Spleen (tissue), 11 donors: Measurements from ENCODE around the gene RAD52. TPM values are rescaled to one million over a fixed set of nuclear protein-coding genes. Genes with fewer than 3 reads are reported as not detected.

Experiments used
- DNase-seq: peaks from one replicate; pipeline ENCODE4 v3.0.0-alpha.2; 2020
- H3K27ac ChIP-seq, 8 donors: fragments of 200-600 bp; sonication (generic) in 7 of 8; 1 replicate in 4 of 8; 2 replicates in 4 of 8; pipeline versions ENCODE4 v1.5.0 to v1.8.0; 2016 to 2021; ENCODE audit warnings: inconsistent platforms in 4 of 8, mild to moderate bottlenecking in 4 of 8, moderate library complexity in 1 of 8
- H3K27me3 ChIP-seq, 7 donors: fragments of 200-600 bp; sonication (generic) in 6 of 7; replicated peaks in 1 of 7; 1 replicate in 4 of 7; 2 replicates in 3 of 7; pipeline versions ENCODE4 v1.5.0 to v1.8.0; 2016 to 2021; ENCODE audit warnings: inconsistent platforms in 3 of 7, mild to moderate bottlenecking in 1 of 7
- H3K36me3 ChIP-seq, 6 donors: fragments of 200-600 bp; sonication (generic) in 5 of 6; 1 replicate in 4 of 6; 2 replicates in 2 of 6; pipeline versions ENCODE4 v1.5.0 to v1.8.0; 2016 to 2021; ENCODE audit warnings: inconsistent platforms in 2 of 6
- H3K4me1 ChIP-seq, 6 donors: fragments of 200-600 bp; sonication (generic) in 5 of 6; 1 replicate in 3 of 6; 2 replicates in 3 of 6; pipeline versions ENCODE4 v1.5.0 to v1.8.0; 2016 to 2021; ENCODE audit warnings: inconsistent platforms in 3 of 6
- H3K4me3 ChIP-seq, 8 donors: fragments of 200-600 bp; sonication (generic) in 7 of 8; 1 replicate in 4 of 8; 2 replicates in 4 of 8; pipeline versions ENCODE4 v1.5.0 to v1.8.0; 2016 to 2021; ENCODE audit warnings: inconsistent platforms in 4 of 8, mild to moderate bottlenecking in 4 of 8, moderate library complexity in 2 of 8
- H3K9me3 ChIP-seq, 8 donors: fragments of 200-600 bp; sonication (generic) in 7 of 8; 1 replicate in 4 of 8; 2 replicates in 4 of 8; pipeline versions ENCODE4 v1.5.0 to v1.8.0; 2016 to 2021; ENCODE audit warnings: inconsistent platforms in 4 of 8
- POLR2A ChIP-seq, 3 donors: fragments of 450-650 bp; IDR thresholded peaks; one replicate each; pipeline ENCODE4 v1.5.1; 2017; ENCODE audit warnings: antibody characterized with exemption in 3 of 3, mild to moderate bottlenecking in 1 of 3
- POLR2AphosphoS5 ChIP-seq, 3 donors: sonication (generic); formaldehyde crosslinking; IDR thresholded peaks; one replicate each; pipeline ENCODE4 v1.5.1; 2017; ENCODE audit warnings: antibody characterized with exemption in 3 of 3
- WGBS, 5 donors: extraction: QIAGEN DNeasy Blood & Tissue Kit in 3 of 5; methylation state at CpG; one replicate each; pipeline versions ENCODE4 v1.1.5 to v1.1.7; 2013 to 2018; 5-methylcytosine and 5-hydroxymethylcytosine counted together
- intact Hi-C: fragments of 100-400 bp; cut with DNase I; formaldehyde crosslinking; loops from one replicate; pipeline ENCODE4 v1.15.0; 2023; ENCODE audit warnings: low total_unique reads
- polyA plus RNA-seq, 3 donors: library from polyadenylated mRNA; stranded (reverse); fragments of 200-250 nt; gene quantifications; one replicate each; pipeline ENCODE4 v1.2.1, GENCODE V29; 2013
- total RNA-seq, 7 donors: library from RNA; depleted of rRNA in 3 of 7; stranded (reverse); fragments of >200 nt in 3 of 7; fragmentation: NEBNext Ultra II Directional in 4 of 7; extraction: Animal tissue kit (Norgen Biotek cat#: 25700) in 4 of 7; gene quantifications; one replicate each; pipeline versions ENCODE4 v1.1.0 to v1.2.1, GENCODE V29; 2016 to 2021
- TF ChIP-seq, protein P1 (sequence below), 11 experiments: fragments of 200-600 bp in 7 of 11; fragments of 450-650 bp in 4 of 11; sonication (generic) in 4 of 11; IDR thresholded peaks in 8 of 11; conservative IDR thresholded peaks in 3 of 11; 1 replicate in 7 of 11; 2 replicates in 4 of 11; pipeline versions ENCODE4 v1.4.0 to v1.8.0; 2016 to 2021; ENCODE audit warnings: antibody characterized with exemption in 11 of 11, inconsistent platforms in 4 of 11, mild to moderate bottlenecking in 1 of 11
- donor health status: healthy with polysubstance abuse.
- donor health status: DM: no; HTN: no; CAD: no; lungs with moderate emphysema.
- donor health status: DM: no; HTN: no; CAD: no.
- donor health status: Bipolar disorder and iron deficiency.
- donor health status: healthy.
- donor health status: DM: no; HTN: no; CAD: no.
- donor health status: DM: yes; HTN: yes; CAD: no.

RAD52 gene
- total and polyA plus RNA-seq, 10 donors, result 4.6 to 19.5 (median 13.2) TPM

DNA sequence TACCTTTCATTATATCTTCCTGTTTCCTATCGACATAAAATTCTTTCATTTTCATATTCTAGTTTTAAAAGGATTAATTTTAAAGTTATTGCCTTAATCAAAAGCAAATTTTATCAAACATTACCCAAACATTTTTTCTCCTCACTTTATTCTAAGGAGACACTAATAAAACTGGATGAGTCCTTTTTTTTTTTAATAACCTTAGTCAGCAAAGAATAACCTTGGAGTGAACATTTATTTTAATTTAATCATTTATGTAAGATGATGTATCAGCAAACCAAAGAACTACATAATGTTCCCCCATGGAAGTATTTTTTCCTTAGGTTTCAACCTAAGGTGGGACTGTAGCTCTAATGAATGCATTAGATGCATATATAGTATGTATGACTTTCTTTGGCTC, 83.9 kb downstream of the RAD52 start:
- DNase-seq, result no peak
- Histone ChIP-seq H3K4me1 (peaks cover 0 to 8% (median 0%) of the 10 kb centered on the region in 6 donors), H3K36me3 (peaks cover 0 to 100% (median 72%) of the 10 kb centered on the region in 6 donors), H3K27ac (no peak overlapping the region), H3K4me3 (no peak overlapping the region), H3K9me3 (no peaks in the 10 kb centered on the region), H3K27me3 (no peaks in the 10 kb centered on the region)
- 75 to 86% (median 83%) methylated on average over 1 of the region's 1 CpG for WGBS, 5 donors
- intact Hi-C loops, result no loop called here
- no peak for TF ChIP-seq POLR2A (IDR thresholded peaks at IDR 0.05)
- TF ChIP-seq POLR2AphosphoS5 (IDR thresholded peaks at IDR 0.05), result no peak
- TF ChIP-seq, protein P1, sequence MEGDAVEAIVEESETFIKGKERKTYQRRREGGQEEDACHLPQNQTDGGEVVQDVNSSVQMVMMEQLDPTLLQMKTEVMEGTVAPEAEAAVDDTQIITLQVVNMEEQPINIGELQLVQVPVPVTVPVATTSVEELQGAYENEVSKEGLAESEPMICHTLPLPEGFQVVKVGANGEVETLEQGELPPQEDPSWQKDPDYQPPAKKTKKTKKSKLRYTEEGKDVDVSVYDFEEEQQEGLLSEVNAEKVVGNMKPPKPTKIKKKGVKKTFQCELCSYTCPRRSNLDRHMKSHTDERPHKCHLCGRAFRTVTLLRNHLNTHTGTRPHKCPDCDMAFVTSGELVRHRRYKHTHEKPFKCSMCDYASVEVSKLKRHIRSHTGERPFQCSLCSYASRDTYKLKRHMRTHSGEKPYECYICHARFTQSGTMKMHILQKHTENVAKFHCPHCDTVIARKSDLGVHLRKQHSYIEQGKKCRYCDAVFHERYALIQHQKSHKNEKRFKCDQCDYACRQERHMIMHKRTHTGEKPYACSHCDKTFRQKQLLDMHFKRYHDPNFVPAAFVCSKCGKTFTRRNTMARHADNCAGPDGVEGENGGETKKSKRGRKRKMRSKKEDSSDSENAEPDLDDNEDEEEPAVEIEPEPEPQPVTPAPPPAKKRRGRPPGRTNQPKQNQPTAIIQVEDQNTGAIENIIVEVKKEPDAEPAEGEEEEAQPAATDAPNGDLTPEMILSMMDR (IDR thresholded peaks at IDR 0.05 in 8 of 11, conservative IDR thresholded peaks at IDR 0.05 in 3 of 11), result no peak

DNA sequence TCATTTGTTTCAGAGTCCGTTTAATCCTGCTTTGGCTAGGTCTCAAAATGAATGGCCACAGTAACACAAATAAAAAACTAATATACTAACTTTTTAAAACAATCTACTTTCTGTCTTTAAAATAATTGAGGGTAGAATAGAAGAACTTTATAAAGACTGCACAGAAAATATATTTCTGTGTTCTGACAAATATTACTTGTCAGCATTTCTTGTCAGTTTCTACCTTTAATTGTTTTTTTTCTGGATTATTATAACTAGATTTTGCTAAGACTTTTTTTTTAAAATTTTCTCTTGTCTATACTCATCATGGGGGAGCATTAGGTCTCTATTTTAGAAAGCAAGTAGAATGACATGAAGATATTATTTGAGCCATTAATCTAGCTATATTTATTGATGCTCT, 86.2 kb downstream of the RAD52 start:
- 85 to 98% (median 93%) methylated on average over 1 of the region's 1 CpG for WGBS, 5 donors
- H3K9me3 ChIP-seq, result no peaks in the 10 kb centered on the region
- TF ChIP-seq POLR2A (IDR thresholded peaks at IDR 0.05) (no peak), POLR2AphosphoS5 (IDR thresholded peaks at IDR 0.05) (no peak)
- TF ChIP-seq, protein P1 (IDR thresholded peaks at IDR 0.05 in 8 of 11, conservative IDR thresholded peaks at IDR 0.05 in 3 of 11), result no peak
- no peak overlapping the region for H3K4me3 ChIP-seq
- intact Hi-C loops, result no loop called here
- H3K4me1 ChIP-seq, result no peaks in the 10 kb centered on the region
- peaks cover 0 to 100% (median 79%) of the 10 kb centered on the region in 6 donors for H3K36me3 ChIP-seq
- no peaks in the 10 kb centered on the region for H3K27me3 ChIP-seq
- no peak for DNase-seq
- H3K27ac ChIP-seq, result no peak overlapping the region

DNA sequence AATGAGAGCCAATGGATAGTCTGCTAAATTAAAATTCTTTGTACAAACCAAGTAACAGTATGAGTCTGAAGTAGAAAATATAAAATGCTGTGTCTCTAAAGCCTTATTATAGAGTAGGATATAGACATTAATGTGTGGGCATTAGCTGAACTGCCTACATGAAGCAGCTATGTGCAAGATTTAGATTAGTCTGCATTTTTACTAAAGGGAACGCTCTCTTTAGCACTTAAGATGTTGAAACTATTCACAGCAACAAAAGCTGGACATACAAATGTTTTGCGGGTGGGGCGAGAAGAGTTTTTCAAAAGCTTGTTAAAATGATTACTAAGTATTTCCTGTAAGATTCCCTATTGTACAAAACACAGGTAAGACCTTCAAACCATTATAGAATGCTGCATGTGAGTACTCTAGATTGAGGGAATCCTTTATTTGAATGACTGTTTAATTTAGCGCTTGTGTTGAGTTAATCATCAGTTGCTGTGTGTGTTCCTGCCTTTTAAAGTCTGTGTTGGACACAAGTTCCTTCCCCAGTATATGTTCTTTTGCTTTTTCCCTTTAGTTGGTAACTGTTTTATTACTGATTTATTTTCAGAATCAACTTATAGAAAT, 87.1 kb downstream of the RAD52 start:
- no peaks in the 10 kb centered on the region for H3K27me3 ChIP-seq
- TF ChIP-seq POLR2A (IDR thresholded peaks at IDR 0.05), result no peak
- TF ChIP-seq, protein P1 (IDR thresholded peaks at IDR 0.05 in 8 of 11, conservative IDR thresholded peaks at IDR 0.05 in 3 of 11), result no peak
- TF ChIP-seq POLR2AphosphoS5 (IDR thresholded peaks at IDR 0.05), result no peak
- no peak for DNase-seq
- intact Hi-C loops, result no loop called here
- no peak overlapping the region for H3K4me3 ChIP-seq
- peaks cover 0 to 100% (median 77%) of the 10 kb centered on the region in 6 donors for H3K36me3 ChIP-seq
- H3K27ac ChIP-seq, result no peak overlapping the region
- no peaks in the 10 kb centered on the region for H3K9me3 ChIP-seq
- H3K4me1 ChIP-seq, result no peaks in the 10 kb centered on the region
- WGBS, 5 donors, result 93 to 99% (median 95%) methylated on average over 4 of the region's 4 CpGs

Other genes starting within 250 kb of the RAD52 start
- gene WNK1, start 197.1 kb downstream of the RAD52 start, total RNA-seq, result 100 to 1,000 TPM; 188 to 261 (median 219) TPM
- 10 to 100 TPM in 2 of 3 donors, 1 to 10 TPM in 1; 8.8 to 18.9 (median 10.6) TPM for gene WNK1, start 197.1 kb downstream of the RAD52 start, polyA plus RNA-seq
- gene ERC1, start 41.5 kb upstream of the RAD52 start, total RNA-seq, result 10 to 100 TPM; 31.1 to 73.4 (median 44.2) TPM
- gene ERC1, start 41.5 kb upstream of the RAD52 start, polyA plus RNA-seq, result 1 to 10 TPM; 1.2 to 4.5 (median 1.2) TPM